ENCODE data around the gene CFAP69.
A peak's percentile ranks its signal among the peaks of the same experiment; 100 is the strongest.
"Not testable (repeated sequence)": the region's sequence is repeated elsewhere in the genome, so short reads cannot be mapped to it uniquely, and the experiment has no call there.

The CFAP69 gene

GRCh38 chr7:90272242-90272641 is 27.3 kb downstream of the CFAP69 start:
- DNase-seq, result no peak

DNA sequence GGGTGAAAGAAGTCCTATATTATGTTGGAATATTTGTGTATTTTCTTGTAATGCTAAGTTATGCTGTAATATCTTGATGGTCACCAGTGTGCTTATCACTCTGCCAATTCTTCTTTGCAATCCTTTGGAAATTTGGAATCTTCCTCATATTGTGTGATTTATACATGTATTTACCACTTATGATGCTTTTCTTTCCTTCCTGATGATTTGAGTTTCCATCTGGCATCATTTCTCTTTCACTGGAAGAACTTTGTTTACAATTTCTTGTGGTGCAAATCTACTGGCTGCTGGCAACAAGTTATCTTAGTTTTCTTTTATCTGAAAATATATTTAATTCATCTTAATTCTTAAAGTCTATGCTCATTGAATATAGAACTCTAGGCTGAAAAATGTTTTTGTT is 29.2 kb downstream of the CFAP69 start:
- DNase-seq, result no peak

DNA sequence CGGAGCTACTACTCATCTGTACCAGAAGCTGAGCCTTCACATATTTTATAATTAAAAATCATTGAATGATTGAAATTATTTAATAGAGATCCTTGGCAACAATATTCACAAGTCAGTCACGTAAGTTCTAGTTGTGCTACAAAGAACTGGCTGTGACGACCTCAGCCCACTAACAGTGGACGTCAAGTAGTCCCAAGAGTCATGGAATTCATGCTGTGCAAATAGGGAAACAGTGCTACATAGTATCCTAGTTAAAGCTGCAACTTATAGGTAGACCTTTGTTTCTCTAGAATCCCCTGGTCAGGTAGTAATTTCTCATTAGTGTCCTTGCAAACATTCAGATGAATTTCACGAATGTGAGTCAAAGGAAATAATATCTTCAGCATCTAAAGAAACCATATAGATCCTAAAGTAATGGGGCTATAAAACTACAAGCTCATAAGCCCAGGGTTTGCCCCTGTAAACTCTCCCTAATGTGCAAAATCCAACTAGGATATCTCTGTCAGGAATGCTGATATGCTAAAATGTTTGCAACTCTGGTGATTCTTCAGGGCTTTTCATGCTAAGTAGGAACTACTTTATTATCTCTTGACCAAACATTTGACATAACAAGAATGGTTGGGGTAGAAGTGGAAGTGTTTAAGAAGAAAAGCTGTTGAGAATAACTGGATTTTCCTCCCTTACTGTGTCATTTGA is 31.2 kb downstream of the CFAP69 start:
- DNase-seq, result no peak

- DNase-seq, result no peak
Observed at GRCh38 chr7:90288154-90288553, 43.2 kb downstream of the CFAP69 start.

DNA sequence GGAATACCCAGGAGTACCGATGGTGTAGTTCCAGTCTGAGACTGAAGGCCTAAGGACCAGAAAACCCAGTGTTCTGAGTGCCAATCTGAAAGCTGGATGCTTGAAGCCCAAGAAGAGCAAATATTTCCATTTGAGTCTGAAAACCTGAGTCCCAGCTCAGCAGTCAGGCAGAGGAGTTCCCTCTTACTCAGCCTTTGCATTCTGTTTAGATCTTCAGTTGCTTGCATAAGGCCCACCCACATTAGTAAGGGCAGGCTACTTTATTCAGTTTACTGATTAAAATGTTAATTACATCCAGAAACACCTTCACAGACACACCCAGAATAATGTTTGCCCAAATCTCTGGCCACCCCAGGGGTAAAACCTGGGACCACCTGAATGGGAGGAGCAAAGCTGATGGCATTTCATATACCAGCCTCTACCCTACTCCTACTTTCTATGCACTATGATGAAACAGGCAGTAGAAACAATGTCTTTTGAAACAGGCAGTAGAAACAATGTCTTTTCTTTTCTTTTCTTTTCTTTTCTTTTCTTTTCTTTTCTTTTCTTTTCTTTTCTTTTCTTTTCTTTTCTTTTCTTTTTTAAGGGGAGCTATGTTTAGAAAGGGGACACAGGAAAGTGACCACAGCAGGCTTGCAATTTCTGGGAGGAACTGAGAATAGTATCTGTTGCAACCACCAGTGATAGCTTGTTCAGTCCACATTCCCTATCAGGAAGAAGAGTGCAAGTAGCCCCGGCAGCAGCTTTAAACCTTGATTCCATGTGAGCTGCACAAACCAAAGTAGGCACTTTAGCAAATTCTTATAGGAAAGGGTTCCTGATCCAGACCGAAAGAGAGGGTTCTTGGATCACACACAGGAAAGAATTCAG is 45.5 kb downstream of the CFAP69 start:
- no peak for DNase-seq

DNA sequence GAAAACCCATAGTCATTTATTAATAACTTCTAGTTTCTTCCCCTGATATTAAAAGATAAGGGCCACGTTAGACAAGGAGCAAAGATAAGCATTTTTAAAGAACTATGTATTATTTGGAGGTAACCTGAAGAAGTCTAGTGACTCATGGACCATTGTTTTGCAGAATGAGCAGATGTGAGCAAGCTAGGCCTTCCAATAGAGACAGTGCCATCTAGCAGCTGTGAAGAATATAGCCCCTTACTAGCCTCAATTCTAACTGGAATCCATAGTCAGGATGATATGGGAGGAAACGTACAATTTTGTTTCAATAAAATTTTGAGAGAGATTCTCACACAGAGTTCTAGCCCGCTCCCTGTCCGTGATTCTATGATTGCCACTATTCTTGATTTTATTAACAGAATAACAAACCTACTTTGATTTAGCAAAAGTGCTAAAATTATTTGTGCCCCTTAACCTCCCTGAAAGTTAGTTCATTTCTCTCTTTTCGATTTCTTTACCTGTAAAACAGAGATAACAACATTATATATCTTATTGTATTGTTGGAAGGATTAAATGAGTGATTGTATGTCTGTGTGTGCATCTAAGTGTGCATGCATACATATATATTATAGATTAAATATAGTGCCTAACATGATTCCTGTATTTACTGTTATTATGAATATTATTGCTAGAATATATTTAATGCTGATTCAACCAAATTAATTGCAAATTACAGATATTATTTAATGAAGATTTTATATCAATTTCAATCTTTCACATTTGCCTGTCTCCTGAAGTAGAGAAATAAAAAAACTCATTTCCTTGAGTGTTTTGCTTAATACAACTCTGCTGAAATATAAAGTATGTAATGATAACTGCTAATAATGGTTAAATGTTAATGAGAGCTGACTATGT is 53.4 kb downstream of the CFAP69 start:
- peak in 1 of 2 donors; percentile 7 for DNase-seq

GRCh38 chr7:90303241-90303640 is 58.3 kb downstream of the CFAP69 start:
- DNase-seq, result no peak

GRCh38 chr7:90309872-90310271 is 64.9 kb downstream of the CFAP69 start:
- DNase-seq, result no peak

GRCh38 chr7:90311175-90311574 is 66.2 kb downstream of the CFAP69 start:
- no peak for DNase-seq

GRCh38 chr7:90312745-90313144 is 67.8 kb downstream of the CFAP69 start:
- DNase-seq, result peak in 1 of 2 donors; percentile 14

DNA sequence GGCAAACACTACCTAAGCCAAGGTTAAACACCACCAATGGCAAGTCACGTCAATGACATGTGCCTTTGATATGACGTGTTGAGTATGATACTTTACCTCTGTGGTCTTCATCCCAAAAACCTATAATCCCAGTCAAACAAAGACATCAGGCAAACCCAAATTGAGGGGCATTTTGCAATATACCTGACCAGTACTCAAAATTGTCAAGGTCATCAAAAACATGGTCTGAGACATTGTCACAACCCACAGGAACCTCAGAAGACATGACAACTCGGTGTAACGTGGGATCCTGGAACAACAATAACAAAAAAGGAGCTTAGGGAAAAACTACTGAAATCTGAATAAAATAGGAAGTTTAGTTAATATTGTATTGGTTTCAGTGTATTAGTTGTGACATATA is 68.9 kb downstream of the CFAP69 start:
- DNase-seq, result no peak

GRCh38 chr7:90320014-90320413 is 75.0 kb downstream of the CFAP69 start:
- DNase-seq, result no peak

- no peak for DNase-seq
Observed at GRCh38 chr7:90320418-90320800, 75.4 kb downstream of the CFAP69 start.

- DNase-seq, result no peak
Observed at GRCh38 chr7:90320801-90321494, 76.0 kb downstream of the CFAP69 start, which contains the start of gene FAM237B. Gene FAM237B (minus strand): TSS chr7:90321304. CDS start chr7:90319748, 1,556 bp downstream.

DNA sequence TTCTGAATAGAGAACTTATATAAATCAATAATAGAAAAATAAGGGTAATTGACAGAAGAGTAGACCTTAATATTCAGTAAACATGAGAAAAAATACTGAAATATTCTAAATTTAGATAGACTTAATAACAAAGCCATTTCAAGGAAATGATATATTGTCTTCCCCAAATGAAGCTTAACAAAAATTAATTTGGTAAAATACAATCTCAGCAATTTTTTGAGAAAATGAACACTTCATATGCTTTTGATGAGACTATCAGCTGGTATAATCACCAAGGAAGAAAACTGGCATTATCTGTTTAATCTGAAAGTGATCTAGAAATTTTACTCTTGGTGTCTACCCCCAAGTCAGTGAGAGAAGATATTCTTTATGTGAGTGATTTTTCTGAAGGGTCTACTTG is 77.9 kb downstream of the CFAP69 start:
- no peak for DNase-seq

DNA sequence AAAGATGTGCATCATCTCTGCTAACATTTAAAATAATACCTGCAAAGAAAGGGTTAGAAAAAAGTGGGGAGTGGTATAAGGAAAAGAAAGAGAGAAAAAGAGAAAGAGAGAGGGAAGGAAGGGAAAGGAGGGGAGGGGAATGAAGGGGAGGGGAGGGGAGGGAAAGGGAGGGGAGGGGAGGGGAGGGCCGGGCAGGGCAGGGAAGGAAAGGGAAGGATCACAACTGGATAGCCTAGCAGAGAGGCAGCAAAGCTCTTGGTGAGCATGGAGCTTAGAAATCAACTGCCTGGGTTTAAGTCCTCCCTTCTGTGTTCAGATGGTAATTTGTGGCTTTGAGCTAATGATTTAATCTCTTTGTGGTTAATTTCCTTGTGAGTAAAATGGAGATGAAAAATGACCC is 81.5 kb downstream of the CFAP69 start:
- DNase-seq, result no peak

GRCh38 chr7:90334193-90334843 is 89.3 kb downstream of the CFAP69 start:
- DNase-seq, result no peak

DNA sequence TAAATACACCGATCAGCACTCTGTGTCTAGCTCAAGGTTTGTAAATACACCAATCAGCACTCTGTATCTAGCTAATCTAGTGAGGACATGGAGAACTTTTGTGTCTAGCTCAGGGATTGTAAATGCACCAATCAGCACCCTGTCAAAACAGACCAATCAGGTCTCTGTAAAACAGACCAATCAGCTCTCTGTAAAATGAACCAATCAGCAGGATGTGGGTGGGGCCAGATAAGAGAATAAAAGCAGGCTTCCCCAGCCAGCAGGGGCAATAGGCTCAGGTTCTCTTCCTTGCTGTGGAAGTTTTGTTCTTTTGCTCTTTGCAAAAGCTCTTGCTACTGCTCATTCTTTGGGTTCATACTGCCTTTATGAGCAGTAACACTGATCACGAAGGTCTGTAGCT is 90.0 kb downstream of the CFAP69 start:
- DNase-seq, result not testable (repeated sequence)

DNA sequence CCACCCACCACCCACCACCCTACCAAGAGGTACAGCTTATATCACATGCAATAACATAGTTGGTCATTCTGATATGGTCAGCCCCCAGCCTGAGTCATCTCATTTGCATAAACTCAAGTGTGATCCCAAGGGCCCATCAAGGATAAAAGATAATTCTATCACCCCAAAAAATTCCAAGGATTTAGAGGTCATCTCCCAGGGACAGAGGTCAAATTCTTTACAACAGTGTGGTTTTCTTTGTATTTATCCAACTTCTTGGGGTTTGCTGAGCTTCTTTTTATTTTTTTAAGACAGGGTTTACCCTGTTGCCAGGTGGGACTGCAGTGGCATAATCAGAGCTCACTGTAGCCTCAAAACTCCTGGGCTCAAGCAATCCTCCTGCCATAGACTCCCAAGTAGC is 92.1 kb downstream of the CFAP69 start:
- DNase-seq, result no peak

DNA sequence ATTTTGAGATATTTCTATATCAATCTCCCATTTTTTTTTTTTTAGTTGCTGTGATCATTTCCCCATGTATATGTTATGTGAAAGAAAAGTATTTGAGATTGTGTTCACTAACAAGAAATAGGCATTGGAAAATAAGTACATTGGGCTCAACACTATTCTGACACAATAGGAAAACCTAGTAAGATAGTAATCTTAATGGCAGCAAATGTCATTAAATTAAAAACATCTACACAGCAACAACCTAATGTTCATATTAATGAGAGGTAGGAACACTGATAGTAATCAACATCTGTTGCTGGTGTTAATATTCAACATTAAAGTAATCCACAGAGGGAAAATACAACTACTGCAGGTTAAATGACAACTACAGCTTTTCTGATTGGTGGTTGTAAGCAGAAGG is 100.0 kb downstream of the CFAP69 start:
- DNase-seq, result no peak

DNA sequence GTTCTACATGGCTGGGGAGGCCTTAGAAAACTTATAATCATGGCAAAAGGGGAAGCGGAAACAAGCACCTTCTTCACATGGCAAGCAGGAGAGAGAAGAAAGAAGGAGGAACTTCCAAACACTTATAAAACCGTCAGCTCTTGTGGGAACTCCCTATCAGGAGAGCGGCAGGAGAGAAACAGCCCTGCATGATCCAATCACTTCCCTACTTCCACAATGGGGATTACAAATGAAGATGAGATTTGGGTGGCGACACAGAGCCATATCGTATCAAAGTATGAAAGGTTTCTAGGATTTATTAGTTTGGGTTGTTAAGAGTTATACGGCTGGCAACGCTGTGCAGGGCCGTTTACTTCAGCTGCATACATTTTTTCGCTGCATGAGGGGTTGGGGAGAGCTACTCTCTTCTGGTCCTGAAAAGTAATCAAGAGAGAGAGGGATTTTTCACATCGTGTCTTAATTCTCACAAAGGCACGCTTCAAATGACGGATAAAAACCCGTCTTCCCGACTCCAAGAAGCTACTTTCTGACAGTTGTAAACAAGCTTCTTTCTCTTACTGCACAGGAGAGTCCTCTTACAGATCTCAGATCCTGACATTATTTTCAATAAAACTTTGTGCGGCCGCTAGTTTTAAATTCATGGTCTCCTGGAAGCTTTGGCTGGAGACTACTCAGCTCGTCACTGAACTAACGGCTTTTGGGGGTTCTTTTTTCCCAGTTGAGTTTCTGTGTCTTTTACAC is 100.8 kb downstream of the CFAP69 start:
- peak in 1 of 2 donors; percentile 14 for DNase-seq
